ENCODE data around the gene LTBR.

DNA sequence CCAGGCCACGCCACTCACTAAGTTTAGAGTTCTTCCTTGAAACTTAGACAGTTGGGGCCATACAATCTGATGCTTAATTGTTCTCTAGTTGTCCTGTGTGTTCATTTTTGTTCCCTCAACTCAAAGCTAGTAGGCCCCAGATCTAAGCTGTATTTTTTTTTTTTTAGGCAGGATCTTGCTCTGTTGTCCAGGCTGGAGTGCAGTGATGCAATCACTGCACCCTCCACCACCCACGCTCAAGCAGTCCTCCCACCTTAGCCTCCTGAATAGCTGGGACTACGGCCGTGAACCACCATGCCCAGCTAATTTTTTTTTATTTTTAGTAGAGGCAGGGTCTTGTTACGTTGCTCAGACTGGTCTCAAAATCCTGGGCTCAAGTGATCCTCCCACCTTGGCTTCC is 49.6 kb upstream of the LTBR start:
- TF ChIP-seq, protein P1, sequence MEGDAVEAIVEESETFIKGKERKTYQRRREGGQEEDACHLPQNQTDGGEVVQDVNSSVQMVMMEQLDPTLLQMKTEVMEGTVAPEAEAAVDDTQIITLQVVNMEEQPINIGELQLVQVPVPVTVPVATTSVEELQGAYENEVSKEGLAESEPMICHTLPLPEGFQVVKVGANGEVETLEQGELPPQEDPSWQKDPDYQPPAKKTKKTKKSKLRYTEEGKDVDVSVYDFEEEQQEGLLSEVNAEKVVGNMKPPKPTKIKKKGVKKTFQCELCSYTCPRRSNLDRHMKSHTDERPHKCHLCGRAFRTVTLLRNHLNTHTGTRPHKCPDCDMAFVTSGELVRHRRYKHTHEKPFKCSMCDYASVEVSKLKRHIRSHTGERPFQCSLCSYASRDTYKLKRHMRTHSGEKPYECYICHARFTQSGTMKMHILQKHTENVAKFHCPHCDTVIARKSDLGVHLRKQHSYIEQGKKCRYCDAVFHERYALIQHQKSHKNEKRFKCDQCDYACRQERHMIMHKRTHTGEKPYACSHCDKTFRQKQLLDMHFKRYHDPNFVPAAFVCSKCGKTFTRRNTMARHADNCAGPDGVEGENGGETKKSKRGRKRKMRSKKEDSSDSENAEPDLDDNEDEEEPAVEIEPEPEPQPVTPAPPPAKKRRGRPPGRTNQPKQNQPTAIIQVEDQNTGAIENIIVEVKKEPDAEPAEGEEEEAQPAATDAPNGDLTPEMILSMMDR (IDR thresholded peaks at IDR 0.05) = no peak
- TF ChIP-seq EZH2 (IDR thresholded peaks at IDR 0.05; ENCODE audit: borderline replicate concordance, insufficient read depth, low read depth, low read length, poor library complexity, severe bottlenecking) = no peak
